ELR (cell line): Measurements from ENCODE around the gene GNG4.

Experiments
- DNase-seq: peaks from one replicate; pipeline ENCODE4 v3.0.0-alpha.2; 2015; ENCODE audit warnings: low read depth

GNG4 gene

DNA sequence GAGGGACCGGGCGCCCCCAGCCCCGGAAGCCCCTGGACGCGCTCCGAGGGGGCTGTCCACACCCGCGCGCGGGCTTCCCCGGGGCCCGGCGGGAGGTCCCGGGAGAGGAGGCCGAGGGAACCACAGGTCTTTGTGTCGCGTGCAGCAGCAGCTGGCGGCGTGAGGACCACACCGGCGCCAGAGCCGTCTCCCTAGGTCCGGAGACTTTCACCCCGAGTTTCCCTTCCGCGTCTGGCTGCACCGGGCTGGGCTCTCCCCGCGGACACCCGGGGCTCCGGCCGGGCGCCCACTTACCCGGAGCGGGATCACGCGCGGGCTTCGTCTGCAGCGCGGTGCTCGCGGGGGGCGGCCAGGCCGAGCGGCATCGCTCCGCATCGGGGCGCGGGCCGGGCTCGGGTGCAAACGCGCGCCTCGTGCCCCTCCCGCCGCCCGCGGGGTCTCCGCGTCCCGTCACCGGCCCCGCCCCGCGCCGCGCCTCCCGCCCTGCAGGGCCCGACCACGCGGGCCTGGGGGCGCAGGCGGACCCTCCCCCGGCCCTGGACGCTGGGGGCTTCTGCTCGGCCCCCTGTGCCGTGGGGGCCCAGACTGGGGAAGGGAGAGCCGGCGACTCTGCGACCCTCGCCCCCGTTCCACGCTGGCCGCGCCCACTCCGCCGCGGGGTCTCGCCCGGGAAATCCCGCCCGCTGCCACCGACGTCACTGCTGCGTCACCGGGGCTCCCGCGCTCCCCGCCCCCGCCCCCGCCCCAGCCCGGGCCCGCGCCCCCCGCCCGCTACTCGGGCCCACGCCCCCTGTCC lies at the start of gene GNG4:
Gene GNG4, minus strand, starts transcription at position 417 of the 796 bp plus-strand sequence. CDS start 65,946 bp downstream, outside the sequence.
- peak; percentile 38 for DNase-seq

GRCh38 chr1:235697508-235697907 lies 47.9 kb upstream of the GNG4 start:
- DNase-seq, result peak; percentile 10

DNA sequence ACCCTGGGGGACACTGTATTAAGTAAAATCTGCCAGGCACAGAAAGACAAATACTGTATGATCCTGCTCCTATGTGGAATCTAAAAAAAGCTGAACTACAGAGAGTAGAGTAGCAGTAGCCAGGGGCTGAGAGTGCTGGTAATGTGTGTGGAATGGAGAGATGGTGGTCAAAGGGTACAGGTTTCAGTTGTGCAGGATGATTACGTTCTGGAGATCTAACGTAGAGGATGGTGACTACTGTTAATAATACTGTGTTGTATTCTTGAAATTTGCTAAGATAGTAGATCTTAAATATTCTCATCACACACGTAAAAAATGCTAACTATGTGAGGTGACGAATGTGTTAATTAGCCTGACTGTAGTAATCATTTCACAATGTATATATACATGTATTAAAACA lies 39.8 kb upstream of the GNG4 start:
- no peak for DNase-seq

DNA sequence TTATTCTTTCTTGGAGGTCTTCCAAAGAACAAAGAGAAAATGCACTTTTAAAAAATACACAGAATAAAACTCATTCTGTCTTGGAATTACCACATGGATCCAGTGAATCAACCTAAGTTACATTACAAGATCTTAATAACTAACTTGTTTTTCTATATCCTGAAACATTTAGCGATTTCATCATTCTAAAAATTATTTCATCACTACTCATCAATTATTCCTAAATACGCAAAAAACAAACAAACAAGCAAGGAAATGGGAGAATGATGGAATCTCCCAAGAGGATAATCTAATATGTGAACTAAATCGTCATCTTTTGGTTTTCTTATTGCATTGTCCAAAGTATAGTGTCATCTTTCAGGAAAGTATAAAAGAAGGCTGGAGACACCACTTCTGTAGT lies 38.5 kb upstream of the GNG4 start:
- DNase-seq, result no peak

GRCh38 chr1:235683653-235684052 lies 34.1 kb upstream of the GNG4 start:
- DNase-seq, result no peak

GRCh38 chr1:235682216-235682615 lies 32.6 kb upstream of the GNG4 start:
- DNase-seq, result no peak

GRCh38 chr1:235679644-235680043 lies 30.1 kb upstream of the GNG4 start:
- no peak for DNase-seq

DNA sequence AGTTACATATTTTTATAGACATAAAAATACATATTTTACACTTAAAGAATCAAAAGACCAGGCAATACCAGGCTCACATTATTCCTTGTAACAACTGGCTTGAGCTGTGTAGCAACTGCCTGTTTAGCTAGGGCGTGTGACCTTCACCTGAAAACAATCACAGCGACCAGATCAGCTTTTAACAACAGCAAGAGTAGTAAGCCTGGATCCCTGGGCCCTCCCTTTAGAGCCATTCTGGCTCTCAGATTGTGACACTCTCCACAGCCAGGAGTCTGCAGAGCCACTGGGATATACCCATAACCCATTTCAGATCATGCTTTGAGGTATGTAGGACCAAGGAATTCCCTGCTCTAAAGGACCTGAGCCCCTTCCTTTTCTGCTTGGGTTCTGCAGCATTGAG lies 29.4 kb upstream of the GNG4 start:
- DNase-seq, result no peak

GRCh38 chr1:235675152-235675890 lies 25.7 kb upstream of the GNG4 start:
- DNase-seq, result no peak

DNA sequence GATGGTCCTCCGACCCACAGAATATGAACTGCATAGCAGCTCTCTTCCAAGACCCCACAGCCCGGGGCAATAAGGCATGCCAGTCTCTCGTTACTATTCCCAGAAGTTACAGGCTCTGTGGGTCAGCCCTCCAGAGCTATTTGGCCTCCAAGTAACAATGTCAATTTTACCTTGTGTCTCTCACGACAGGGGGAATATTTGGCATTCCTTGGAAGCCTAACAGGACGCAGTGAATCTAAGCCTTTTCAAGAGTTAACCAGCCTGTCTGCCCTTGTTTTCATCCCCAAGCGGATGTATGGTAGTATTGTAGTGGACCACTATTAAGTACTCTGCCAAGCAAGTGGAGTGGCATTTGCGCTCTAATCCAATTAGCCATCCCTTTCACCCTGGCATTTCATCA lies 24.4 kb upstream of the GNG4 start:
- DNase-seq, result no peak

DNA sequence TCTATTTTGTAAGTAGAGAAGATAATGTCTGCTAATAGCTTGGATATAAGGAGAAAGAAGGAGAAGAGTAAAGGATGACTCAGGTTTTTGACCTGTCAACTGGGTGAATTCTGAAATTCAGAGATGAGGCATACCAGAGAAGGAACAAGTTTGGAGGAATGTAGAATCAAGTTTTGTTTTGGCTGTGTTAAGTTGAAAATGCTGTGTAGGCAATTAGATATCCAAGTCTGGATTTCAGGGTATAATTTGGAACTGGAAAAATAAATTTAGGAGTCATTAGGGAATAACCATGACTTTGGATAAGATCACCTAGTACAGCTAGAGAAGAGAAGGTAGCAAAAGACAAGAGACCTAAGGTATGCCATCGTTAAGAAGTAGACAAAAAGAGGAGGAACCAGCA lies 22.4 kb upstream of the GNG4 start:
- DNase-seq, result no peak

GRCh38 chr1:235670157-235670776 lies 20.7 kb upstream of the GNG4 start:
- DNase-seq, result peak; percentile 23

GRCh38 chr1:235669277-235669676 lies 19.7 kb upstream of the GNG4 start:
- no peak for DNase-seq

DNA sequence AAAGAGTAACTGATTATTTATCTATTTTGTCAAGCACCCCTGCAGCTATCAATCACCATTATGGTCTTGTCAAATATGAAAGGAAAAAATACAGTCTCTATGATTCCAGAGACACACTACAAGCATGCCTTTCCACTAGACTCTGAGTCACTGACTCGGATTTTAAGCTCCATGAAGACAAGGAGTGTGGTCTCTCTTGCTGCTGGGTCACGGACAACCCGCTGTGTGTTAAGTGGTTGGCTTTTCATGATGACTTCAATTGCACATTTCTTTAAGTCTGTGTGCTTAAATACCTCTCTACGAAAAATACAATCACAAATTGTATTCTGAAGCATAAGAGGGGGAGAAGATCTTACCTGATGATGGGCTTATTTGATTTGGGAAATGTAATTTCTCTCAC lies 14.0 kb upstream of the GNG4 start:
- DNase-seq, result no peak

DNA sequence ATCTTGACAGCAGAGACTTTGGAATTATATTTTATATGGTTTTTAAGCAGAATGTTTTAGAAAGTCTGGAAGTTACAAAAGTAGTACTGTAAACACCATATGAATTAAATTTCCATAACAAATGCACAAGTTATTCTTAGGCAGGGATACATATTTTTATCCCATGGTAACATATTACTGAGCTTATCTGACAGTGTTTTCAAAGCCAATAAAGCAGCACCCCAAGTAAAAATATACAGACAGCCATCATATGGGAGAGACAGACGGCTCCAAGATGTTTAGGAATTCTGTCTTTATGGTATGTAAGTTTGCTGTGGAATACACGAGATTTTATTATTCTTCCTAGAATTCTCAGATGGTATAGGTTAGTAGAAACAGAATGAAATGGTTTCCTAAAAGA lies 12.0 kb upstream of the GNG4 start:
- no peak for DNase-seq

DNA sequence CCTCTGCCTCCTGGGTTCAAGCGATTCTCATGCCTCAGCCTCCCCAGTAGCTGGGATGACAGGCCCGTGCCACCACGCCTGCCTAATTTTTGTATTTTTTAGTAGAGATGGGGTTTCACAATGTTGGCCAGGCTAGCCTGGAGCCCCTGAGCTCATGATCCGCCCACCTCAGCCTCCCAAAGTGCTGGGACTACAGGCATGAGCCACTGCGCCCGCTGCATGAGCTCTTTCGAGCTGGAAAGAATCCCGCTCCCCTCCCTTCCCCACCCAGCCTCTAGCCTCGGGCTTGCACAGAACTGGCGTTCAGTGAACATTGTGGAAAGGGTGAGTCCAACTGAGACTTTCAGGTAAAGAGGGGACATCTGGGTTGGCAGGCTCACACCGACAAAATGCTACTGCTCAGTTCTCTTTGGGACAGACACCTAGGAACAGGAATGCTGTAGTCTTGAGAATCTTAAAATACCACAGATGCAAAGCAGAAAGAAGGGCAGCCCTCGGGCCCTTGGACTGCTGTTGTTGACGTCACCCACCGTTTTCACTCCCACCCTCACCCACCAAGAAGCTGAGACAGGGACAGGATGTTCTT lies 9.7 kb upstream of the GNG4 start:
- DNase-seq, result no peak

DNA sequence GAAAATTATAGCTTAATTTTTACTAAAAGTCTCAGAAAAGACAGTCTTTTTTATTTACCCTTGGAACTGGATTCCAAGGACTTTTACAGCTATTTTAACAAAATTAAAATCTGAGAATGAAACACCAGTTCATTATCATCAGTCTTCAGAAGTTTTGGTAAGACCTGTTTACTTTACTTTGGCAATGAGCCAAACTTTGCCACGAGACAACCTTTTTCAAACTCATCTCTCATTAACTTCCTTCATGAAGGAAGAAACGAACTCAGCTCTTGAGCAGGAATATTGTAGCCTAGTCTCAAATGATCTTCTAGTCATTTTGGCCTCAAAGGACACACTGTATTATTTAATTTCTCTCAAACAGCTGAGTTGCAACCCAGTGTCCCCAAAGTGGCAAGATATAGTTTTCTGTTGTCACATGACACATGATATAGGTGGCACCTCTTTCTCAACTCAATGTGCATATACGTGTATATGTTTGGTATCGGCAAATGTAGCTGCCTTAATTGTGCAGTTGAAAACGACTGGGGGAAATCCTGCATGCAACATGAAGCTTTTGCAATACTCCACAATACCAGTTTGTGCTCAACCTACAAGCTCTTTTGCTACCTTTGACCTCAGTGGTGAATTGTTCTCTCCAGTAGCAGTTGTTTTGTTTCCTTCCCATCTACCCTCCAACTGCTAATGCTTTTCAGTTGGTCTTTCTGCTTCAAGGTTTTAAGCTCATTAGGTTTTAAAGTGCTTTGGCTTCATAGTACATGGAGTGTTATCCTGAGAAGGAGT lies 8.4 kb upstream of the GNG4 start:
- DNase-seq, result no peak

GRCh38 chr1:235657269-235657668 lies 7.7 kb upstream of the GNG4 start:
- DNase-seq, result no peak

DNA sequence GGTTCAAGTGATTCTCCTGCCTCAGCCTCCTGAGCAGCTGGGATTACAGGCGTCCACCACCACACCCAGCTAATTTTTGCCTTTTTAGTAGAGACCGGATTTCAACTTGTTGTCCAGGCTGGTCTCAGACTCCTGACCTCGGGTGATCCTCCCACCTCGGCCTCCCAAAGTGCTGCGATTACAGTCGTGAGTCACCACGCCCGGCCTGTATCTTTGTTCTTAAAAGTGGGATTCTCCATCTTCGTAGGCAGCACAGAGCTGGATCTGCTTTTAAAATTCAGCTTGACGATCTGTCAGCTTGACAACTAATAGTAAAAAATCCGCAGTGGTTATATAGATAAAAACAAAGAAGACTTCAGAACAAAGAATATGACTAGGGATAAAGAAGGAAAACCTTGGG lies 2.8 kb upstream of the GNG4 start:
- DNase-seq, result no peak

GRCh38 chr1:235651170-235651806 lies 1.7 kb upstream of the GNG4 start:
- no peak for DNase-seq
